Calu3 (cell line): ENCODE data around the gene COL4A2. TPM values are rescaled to one million over a fixed set of nuclear protein-coding genes. Genes with fewer than 3 reads are reported as not detected.
"Not testable (repeated sequence)": the region's sequence is repeated elsewhere in the genome, so short reads cannot be mapped to it uniquely, and the experiment has no call there.

Source experiments
- BruUV-seq: library from RNA; stranded (reverse); fragments of 400-500 nt; replicated peaks from 2 replicates; lab custom pipeline; 2021; lab: Mats Ljungman, UMichigan
- CTCF ChIA-PET: fragments of 300-600 bp; sonication (Branson Sonifier 250); formaldehyde crosslinking; loops from one replicate; lab custom pipeline; 2022; ENCODE audit warnings: antibody characterized with exemption; lab: Charles Lee
- DNase-seq: peaks from one replicate; pipeline ENCODE4 v3.0.0; 2022
- H3K27ac Mint-ChIP-seq: one replicate; pipeline ENCODE4 v1.8.0; 2022; ENCODE audit warnings: mixed read lengths; ENCODE audit not compliant: unreplicated experiment
- H3K27me3 Mint-ChIP-seq: one replicate; pipeline ENCODE4 v1.8.0; 2022; ENCODE audit warnings: mixed read lengths; ENCODE audit not compliant: unreplicated experiment
- H3K36me3 Mint-ChIP-seq: one replicate; pipeline ENCODE4 v1.8.0; 2022; ENCODE audit warnings: mild to moderate bottlenecking, moderate library complexity, mixed read lengths; ENCODE audit not compliant: insufficient read depth, unreplicated experiment
- H3K4me1 Mint-ChIP-seq: one replicate; pipeline ENCODE4 v1.8.0; 2022; ENCODE audit warnings: mild to moderate bottlenecking, low read depth, mixed read lengths; ENCODE audit not compliant: unreplicated experiment
- H3K4me3 Mint-ChIP-seq: one replicate; pipeline ENCODE4 v1.8.0; 2022; ENCODE audit warnings: mild to moderate bottlenecking, low read depth, moderate library complexity, mixed read lengths; ENCODE audit not compliant: unreplicated experiment
- H3K9me3 Mint-ChIP-seq: one replicate; pipeline ENCODE4 v1.8.0; 2022; ENCODE audit warnings: low read depth, mixed read lengths; ENCODE audit not compliant: unreplicated experiment
- intact Hi-C: fragments of 100-400 bp; cut with micrococcal nuclease; formaldehyde crosslinking; loops from one replicate; pipeline ENCODE4 v1.10.0; 2022; ENCODE audit not compliant: unreplicated experiment
- total RNA-seq: library from RNA; stranded (reverse); gene quantifications from 2 replicates; pipeline ENCODE4 v1.2.3, GENCODE V29; 2022
- TF ChIP-seq, protein P1 (sequence below): fragments of 200-600 bp; IDR thresholded peaks from one replicate; pipeline ENCODE4 v1.8.0; 2022; ENCODE audit warnings: antibody characterized with exemption; ENCODE audit not compliant: unreplicated experiment

COL4A2 gene
- total RNA-seq, 1 experiment from 2014 or later = 0.42 TPM

DNA sequence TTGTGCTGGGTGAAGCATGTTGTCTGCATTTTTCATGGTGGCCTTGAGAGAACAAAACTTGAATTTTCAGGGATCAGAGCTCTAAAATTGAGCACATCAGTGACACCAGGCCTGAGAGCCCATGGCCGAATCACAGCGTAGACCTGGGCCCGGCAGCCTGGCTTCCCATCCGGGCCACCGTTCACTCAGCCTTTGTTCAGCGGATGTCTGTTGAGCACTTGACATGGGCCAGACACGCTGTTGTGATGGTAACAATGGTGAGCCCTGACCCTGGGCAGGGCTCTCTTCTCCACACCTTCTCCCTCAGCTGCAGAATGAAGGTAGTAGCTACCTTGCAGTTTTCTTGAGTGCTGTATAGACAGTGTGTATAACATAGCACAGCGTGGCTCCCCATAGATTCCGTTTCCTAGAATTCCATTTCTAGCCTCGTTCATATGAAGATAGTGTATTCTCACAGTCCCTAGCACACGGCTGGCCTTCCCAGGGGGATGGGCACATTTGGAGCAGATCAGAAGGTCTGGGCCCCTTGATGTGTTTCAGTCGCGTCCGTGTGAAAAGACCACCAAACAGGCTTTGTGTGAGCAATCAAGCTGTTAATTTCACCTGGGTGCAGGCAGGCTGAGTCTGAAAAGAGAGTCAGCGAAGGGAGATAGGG, 179.1 kb downstream of the COL4A2 start:
- H3K27me3 Mint-ChIP-seq = peaks cover 13% of the 10 kb centered on the region
- CTCF ChIA-PET = no interaction called here
- no peak overlapping the region for H3K27ac Mint-ChIP-seq
- no peak for DNase-seq
- no peaks in the 10 kb centered on the region for H3K9me3 Mint-ChIP-seq
- BruUV-seq = no TSS peak
- TF ChIP-seq, protein P1, sequence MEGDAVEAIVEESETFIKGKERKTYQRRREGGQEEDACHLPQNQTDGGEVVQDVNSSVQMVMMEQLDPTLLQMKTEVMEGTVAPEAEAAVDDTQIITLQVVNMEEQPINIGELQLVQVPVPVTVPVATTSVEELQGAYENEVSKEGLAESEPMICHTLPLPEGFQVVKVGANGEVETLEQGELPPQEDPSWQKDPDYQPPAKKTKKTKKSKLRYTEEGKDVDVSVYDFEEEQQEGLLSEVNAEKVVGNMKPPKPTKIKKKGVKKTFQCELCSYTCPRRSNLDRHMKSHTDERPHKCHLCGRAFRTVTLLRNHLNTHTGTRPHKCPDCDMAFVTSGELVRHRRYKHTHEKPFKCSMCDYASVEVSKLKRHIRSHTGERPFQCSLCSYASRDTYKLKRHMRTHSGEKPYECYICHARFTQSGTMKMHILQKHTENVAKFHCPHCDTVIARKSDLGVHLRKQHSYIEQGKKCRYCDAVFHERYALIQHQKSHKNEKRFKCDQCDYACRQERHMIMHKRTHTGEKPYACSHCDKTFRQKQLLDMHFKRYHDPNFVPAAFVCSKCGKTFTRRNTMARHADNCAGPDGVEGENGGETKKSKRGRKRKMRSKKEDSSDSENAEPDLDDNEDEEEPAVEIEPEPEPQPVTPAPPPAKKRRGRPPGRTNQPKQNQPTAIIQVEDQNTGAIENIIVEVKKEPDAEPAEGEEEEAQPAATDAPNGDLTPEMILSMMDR = no peak
- no peaks in the 10 kb centered on the region for H3K36me3 Mint-ChIP-seq
- intact Hi-C loops = no loop called here
- H3K4me3 Mint-ChIP-seq = no peak overlapping the region
- H3K4me1 Mint-ChIP-seq = no peaks in the 10 kb centered on the region

DNA sequence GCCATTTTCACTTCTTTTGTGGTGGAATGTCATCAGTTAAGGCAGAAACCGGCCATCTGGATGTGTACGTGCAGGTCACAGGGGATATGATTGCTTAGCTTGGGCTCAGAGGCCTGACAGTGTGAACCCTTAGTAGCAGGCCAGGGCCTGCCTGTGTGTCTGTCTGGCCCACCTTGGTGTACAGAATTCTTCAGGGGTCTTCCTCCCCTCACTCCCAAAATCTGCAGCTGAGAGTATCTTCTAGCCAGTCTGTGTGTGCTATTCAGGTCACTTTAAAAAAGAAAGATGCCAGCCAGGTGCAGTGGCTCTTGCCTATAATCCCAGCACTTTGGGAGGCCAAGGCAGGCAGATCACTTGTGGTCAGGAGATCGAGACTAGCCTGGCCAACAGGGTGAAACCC, 179.8 kb downstream of the COL4A2 start:
- intact Hi-C loops, DNase-seq, H3K27me3 Mint-ChIP-seq, H3K27ac Mint-ChIP-seq, BruUV-seq, H3K36me3 Mint-ChIP-seq, H3K4me1 Mint-ChIP-seq, H3K4me3 Mint-ChIP-seq, H3K9me3 Mint-ChIP-seq: not testable (repeated sequence)
- CTCF ChIA-PET = interaction anchor here (1.3 kb wide), 1 partner anchor 18 kb away, joined by 3 read pairs; no protein-coding TSS in a partner anchor

- CTCF ChIA-PET = no interaction called here
- no peaks in the 10 kb centered on the region for H3K27me3 Mint-ChIP-seq
- H3K27ac Mint-ChIP-seq = no peak overlapping the region
- DNase-seq = no peak
- no peak overlapping the region for H3K4me3 Mint-ChIP-seq
- TF ChIP-seq, protein P1 = no peak
- no peaks in the 10 kb centered on the region for H3K4me1 Mint-ChIP-seq
- H3K9me3 Mint-ChIP-seq = no peaks in the 10 kb centered on the region
- BruUV-seq = no TSS peak
- no peaks in the 10 kb centered on the region for H3K36me3 Mint-ChIP-seq
- intact Hi-C loops = no loop called here
Measured at GRCh38 chr13:110490009-110490770, 183.1 kb downstream of the COL4A2 start.

- TF ChIP-seq, protein P1 = no peak
- Mint-ChIP-seq H3K4me3 (no peak overlapping the region), H3K36me3 (no peaks in the 10 kb centered on the region), H3K4me1 (no peaks in the 10 kb centered on the region), H3K27me3 (no peaks in the 10 kb centered on the region), H3K27ac (no peak overlapping the region), H3K9me3 (no peaks in the 10 kb centered on the region)
- CTCF ChIA-PET = no interaction called here
- no peak for DNase-seq
- BruUV-seq = no TSS peak
- intact Hi-C loops = no loop called here
Measured at GRCh38 chr13:110491869-110492678, 185.0 kb downstream of the COL4A2 start.
